ENCODE measurements around the gene RGMA. TPM values are rescaled to one million over a fixed set of nuclear protein-coding genes. Genes with fewer than 3 reads are reported as not detected.

Gene RGMA
- total RNA-seq, 1 experiment from 2014 or later: 1.3 TPM

DNA sequence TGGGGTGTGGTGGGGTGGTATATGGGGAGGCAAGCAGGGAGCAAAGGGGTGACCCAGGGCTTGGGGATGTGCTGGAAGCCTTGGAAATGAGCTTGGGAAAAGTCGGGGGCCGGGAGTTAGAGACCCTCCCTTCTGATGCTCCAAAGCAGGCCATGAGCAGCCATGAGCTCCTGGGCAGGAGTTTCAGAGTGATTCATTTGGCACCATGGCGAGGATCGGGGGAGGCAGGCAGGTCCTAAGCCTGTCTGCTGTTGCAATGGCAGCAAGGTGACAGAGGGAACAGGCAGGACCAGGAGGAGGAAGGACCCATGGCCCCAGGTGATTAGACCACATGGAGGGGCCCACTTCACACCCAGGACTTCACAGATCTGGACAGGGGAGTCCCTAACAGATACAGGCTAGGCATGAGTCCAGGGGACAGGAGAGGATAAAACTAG, 21.3 kb downstream of the RGMA start:
- intact Hi-C loops (cut with micrococcal nuclease): no loop called here
- ATAC-seq (no peak), DNase-seq (no peak)
- no peaks in the 10 kb centered on the region for H3K36me3 ChIP-seq (ENCODE audit: low read depth, low read length)
- H3K4me3 ChIP-seq (ENCODE audit: low read length): no peak overlapping the region
- no peak overlapping the region for H2AFZ ChIP-seq (ENCODE audit: low read length)
- H3K9me3 ChIP-seq (ENCODE audit: low read length): no peaks in the 10 kb centered on the region
- no peak overlapping the region for H3K27ac ChIP-seq (ENCODE audit: low read length)
- H3K9ac ChIP-seq (ENCODE audit: low read length): no peak overlapping the region
- CTCF ChIA-PET: no interaction called here
- H3K4me2 ChIP-seq (ENCODE audit: low read length): no peak overlapping the region
- no peaks in the 10 kb centered on the region for H4K20me1 ChIP-seq (ENCODE audit: low read length)
- H3F3A ChIP-seq (ENCODE audit: low read length, unreplicated experiment): no peaks in the 10 kb centered on the region
- BruUV-seq (replicated peaks): no TSS peak
- no peak for TF ChIP-seq EZH2 (IDR thresholded peaks at IDR 0.05; ENCODE audit: low read length, unreplicated experiment)
- H3K79me2 ChIP-seq (ENCODE audit: low read length): no peaks in the 10 kb centered on the region
- no peaks in the 10 kb centered on the region for H3K9me2 ChIP-seq (replicated peaks; ENCODE audit: low read length)
- POLR2A ChIA-PET (ENCODE audit: unreplicated experiment): no interaction called here
- H3K27me3 ChIP-seq (ENCODE audit: low read length): peaks cover 15% of the 10 kb centered on the region
- H3K4me1 ChIP-seq (ENCODE audit: insufficient read depth, low read length): peaks cover 32% of the 10 kb centered on the region

DNA sequence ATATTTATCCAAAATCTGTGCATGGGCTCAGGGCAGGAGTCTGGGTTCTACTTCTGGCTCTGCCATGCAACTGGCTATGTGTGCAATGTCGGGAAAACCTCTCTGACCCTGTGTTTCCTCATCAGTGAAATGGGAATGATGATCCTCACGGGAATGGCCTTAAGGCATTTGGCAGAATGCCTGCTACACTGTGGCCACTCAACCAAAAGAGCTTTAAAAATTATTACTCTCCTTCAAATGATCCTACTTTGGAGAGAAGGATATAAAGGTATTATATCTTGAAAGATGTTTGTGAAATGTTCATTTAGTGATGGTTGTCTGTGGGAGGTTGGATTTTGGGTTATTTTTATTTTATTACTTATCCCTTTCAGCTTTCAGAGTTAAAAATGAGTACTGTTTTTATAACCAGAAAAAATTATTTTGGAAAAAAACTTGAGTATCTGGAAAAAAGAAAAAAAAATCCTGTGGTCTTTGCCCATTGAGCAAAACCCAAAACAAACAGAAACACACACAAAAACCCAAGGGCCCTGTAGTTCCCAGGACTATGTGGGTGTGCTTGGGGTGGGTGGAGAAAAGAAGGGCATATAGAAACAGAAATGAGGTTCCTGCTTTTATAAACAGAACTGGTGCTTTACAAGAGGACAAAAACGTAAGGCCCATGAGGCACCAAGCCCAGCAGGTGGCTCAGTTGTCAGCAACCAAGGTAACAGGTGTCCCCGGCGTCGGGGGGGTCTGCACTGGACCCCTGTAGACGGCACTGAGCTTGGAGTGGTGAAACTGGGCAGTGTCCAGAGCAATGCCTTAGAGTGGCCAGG, 22.0 kb downstream of the RGMA start:
- no peaks in the 10 kb centered on the region for H3K9me2 ChIP-seq (replicated peaks; ENCODE audit: low read length)
- H2AFZ ChIP-seq (ENCODE audit: low read length): no peak overlapping the region
- no peaks in the 10 kb centered on the region for H3K79me2 ChIP-seq (ENCODE audit: low read length)
- ChIA-PET CTCF (no interaction called here), POLR2A (ENCODE audit: unreplicated experiment) (no interaction called here)
- no peak overlapping the region for H3K9ac ChIP-seq (ENCODE audit: low read length)
- peaks cover 35% of the 10 kb centered on the region for H3K4me1 ChIP-seq (ENCODE audit: insufficient read depth, low read length)
- H3K36me3 ChIP-seq (ENCODE audit: low read depth, low read length): no peaks in the 10 kb centered on the region
- no peak overlapping the region for H3K4me3 ChIP-seq (ENCODE audit: low read length)
- peaks cover 9% of the 10 kb centered on the region for H3K27me3 ChIP-seq (ENCODE audit: low read length)
- BruUV-seq (replicated peaks): no TSS peak
- no peaks in the 10 kb centered on the region for H3F3A ChIP-seq (ENCODE audit: low read length, unreplicated experiment)
- no peaks in the 10 kb centered on the region for H3K9me3 ChIP-seq (ENCODE audit: low read length)
- intact Hi-C loops (cut with micrococcal nuclease): no loop called here
- TF ChIP-seq EZH2 (IDR thresholded peaks at IDR 0.05; ENCODE audit: low read length, unreplicated experiment): no peak
- no peak for TF ChIP-seq EZH2phosphoT487 (IDR thresholded peaks at IDR 0.05; ENCODE audit: borderline replicate concordance, low read length)
- no peak for TF ChIP-seq CTCF (conservative IDR thresholded peaks at IDR 0.05; ENCODE audit: low read depth, low read length)
- H4K20me1 ChIP-seq (ENCODE audit: low read length): no peaks in the 10 kb centered on the region
- no peak overlapping the region for H3K4me2 ChIP-seq (ENCODE audit: low read length)
- no peak for ATAC-seq
- peak; percentile 38 for DNase-seq
- no peak overlapping the region for H3K27ac ChIP-seq (ENCODE audit: low read length)

GRCh38 chr15:93066224-93066681, 22.8 kb downstream of the RGMA start:
- Histone ChIP-seq H3F3A (ENCODE audit: low read length, unreplicated experiment) (no peaks in the 10 kb centered on the region), H4K20me1 (ENCODE audit: low read length) (no peaks in the 10 kb centered on the region), H3K79me2 (ENCODE audit: low read length) (no peaks in the 10 kb centered on the region), H3K9ac (ENCODE audit: low read length) (no peak overlapping the region), H3K4me2 (ENCODE audit: low read length) (no peak overlapping the region), H3K36me3 (ENCODE audit: low read depth, low read length) (no peaks in the 10 kb centered on the region), H3K27me3 (ENCODE audit: low read length) (peaks cover 1% of the 10 kb centered on the region; the same call in 1 of the 2 replicates), H3K4me3 (ENCODE audit: low read length) (no peak overlapping the region), H3K9me2 (replicated peaks; ENCODE audit: low read length) (no peaks in the 10 kb centered on the region), H3K27ac (ENCODE audit: low read length) (no peak overlapping the region), H2AFZ (ENCODE audit: low read length) (no peak overlapping the region), H3K4me1 (ENCODE audit: insufficient read depth, low read length) (peaks cover 34% of the 10 kb centered on the region), H3K9me3 (ENCODE audit: low read length) (no peaks in the 10 kb centered on the region)
- intact Hi-C loops (cut with micrococcal nuclease): no loop called here
- BruUV-seq (replicated peaks): no TSS peak
- DNase-seq (no peak), ATAC-seq (no peak)
- ChIA-PET POLR2A (ENCODE audit: unreplicated experiment) (no interaction called here), CTCF (no interaction called here)
- TF ChIP-seq EZH2phosphoT487 (IDR thresholded peaks at IDR 0.05; ENCODE audit: borderline replicate concordance, low read length) (no peak), EZH2 (IDR thresholded peaks at IDR 0.05; ENCODE audit: low read length, unreplicated experiment) (no peak), CTCF (conservative IDR thresholded peaks at IDR 0.05; ENCODE audit: low read depth, low read length) (no peak)

Data from PC-3 (cell line).